ENCODE measurements around the gene TMEM179. TPM values are rescaled to one million over a fixed set of nuclear protein-coding genes. Genes with fewer than 3 reads are reported as not detected.

Gene TMEM179
- total and polyA plus RNA-seq, 2 of the 13 experiments (the other 11 are each of a cell fraction or from before 2014, with no cell fraction given), result not detected

GRCh38 chr14:104576970-104577332 is 27.6 kb downstream of the TMEM179 start (continued):
- TF ChIP-seq ZNF687 (CRISPR knock-in tag; IDR thresholded peaks at IDR 0.05), result peak; percentile 37; the same call in 1 of the 2 replicates
- no peak for TF ChIP-seq MAX (IDR thresholded peaks at IDR 0.05)
- no peak for TF ChIP-seq ZNF101 (CRISPR knock-in tag; IDR thresholded peaks at IDR 0.05; ENCODE audit: borderline replicate concordance, low read depth)
- no peak for TF ChIP-seq MIER3 (CRISPR knock-in tag; IDR thresholded peaks at IDR 0.05; ENCODE audit: borderline replicate concordance)
- TF ChIP-seq, protein P1, sequence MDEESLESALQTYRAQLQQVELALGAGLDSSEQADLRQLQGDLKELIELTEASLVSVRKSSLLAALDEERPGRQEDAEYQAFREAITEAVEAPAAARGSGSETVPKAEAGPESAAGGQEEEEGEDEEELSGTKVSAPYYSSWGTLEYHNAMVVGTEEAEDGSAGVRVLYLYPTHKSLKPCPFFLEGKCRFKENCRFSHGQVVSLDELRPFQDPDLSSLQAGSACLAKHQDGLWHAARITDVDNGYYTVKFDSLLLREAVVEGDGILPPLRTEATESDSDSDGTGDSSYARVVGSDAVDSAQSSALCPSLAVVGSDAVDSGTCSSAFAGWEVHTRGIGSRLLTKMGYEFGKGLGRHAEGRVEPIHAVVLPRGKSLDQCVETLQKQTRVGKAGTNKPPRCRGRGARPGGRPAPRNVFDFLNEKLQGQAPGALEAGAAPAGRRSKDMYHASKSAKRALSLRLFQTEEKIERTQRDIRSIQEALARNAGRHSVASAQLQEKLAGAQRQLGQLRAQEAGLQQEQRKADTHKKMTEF (CRISPR knock-in tag; IDR thresholded peaks at IDR 0.05), result no peak
- TF ChIP-seq ZNF205 (CRISPR knock-in tag; IDR thresholded peaks at IDR 0.05), result no peak
- TF ChIP-seq, protein P2, sequence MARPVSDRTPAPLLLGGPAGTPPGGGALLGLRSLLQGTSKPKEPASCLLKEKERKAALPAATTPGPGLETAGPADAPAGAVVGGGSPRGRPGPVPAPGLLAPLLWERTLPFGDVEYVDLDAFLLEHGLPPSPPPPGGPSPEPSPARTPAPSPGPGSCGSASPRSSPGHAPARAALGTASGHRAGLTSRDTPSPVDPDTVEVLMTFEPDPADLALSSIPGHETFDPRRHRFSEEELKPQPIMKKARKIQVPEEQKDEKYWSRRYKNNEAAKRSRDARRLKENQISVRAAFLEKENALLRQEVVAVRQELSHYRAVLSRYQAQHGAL (CRISPR knock-in tag; IDR thresholded peaks at IDR 0.05; ENCODE audit: not compliant biosample characterization), result no peak
- TF ChIP-seq KLF6 (CRISPR knock-in tag; IDR thresholded peaks at IDR 0.05), result no peak

Measured in HepG2 (cell line).